H1 (cell line): Measurements from ENCODE around the gene LONRF2. TPM values are rescaled to one million over a fixed set of nuclear protein-coding genes. Genes with fewer than 3 reads are reported as not detected.
"Not testable (repeated sequence)": the region's sequence is repeated elsewhere in the genome, so short reads cannot be mapped to it uniquely, and the experiment has no call there.

Source experiments
- CTCF ChIA-PET: fragments of 300-600 bp; sonication (Branson Sonifier 250); formaldehyde crosslinking; loops from one replicate; lab custom pipeline; 2021; ENCODE audit not compliant: partially characterized antibody; lab: Charles Lee
- POLR2A ChIA-PET: fragments of 300-600 bp; sonication (Branson Sonifier 250); formaldehyde crosslinking; loops from one replicate; lab custom pipeline; 2021; ENCODE audit warnings: inconsistent platforms; ENCODE audit not compliant: partially characterized antibody; lab: Charles Lee
- DNase-seq, 2 experiments: peaks; one replicate each; pipeline versions ENCODE4 v3.0.0 to v3.0.0-alpha.2; 2010 to 2022; ENCODE audit warnings: low spot score in 2 of 2, low read depth in 1 of 2, mixed read lengths in 1 of 2
- FAIRE-seq: peaks from 2 replicates; lab custom pipeline; 2011; peaks lifted over from hg19 to GRCh38; lab: Jason Lieb, UNC
- H2AFZ ChIP-seq: 2 replicates; pipeline ENCODE4 v1.8.1; 2012; ENCODE audit warnings: low read length, inconsistent platforms
- H2AK5ac ChIP-seq: 2 replicates; pipeline ENCODE4 v1.6.1; 2013; ENCODE audit warnings: low read depth, low read length
- H2BK120ac ChIP-seq: replicated peaks from 2 replicates; pipeline ENCODE3; 2013; ENCODE audit warnings: low read depth, low read length, inconsistent platforms
- H2BK12ac ChIP-seq: 2 replicates; pipeline ENCODE4 v1.6.1; 2013; ENCODE audit warnings: low read depth, low read length
- H2BK15ac ChIP-seq: 2 replicates; pipeline ENCODE4 v1.6.1; 2013; ENCODE audit warnings: low read length
- H2BK20ac ChIP-seq: 2 replicates; pipeline ENCODE4 v1.6.1; 2013; ENCODE audit warnings: low read length
- H2BK5ac ChIP-seq: 2 replicates; pipeline ENCODE4 v1.6.1; 2013; ENCODE audit warnings: low read depth, low read length
- H3K14ac ChIP-seq: 2 replicates; pipeline ENCODE4 v1.6.1; 2013; ENCODE audit warnings: inconsistent platforms; ENCODE audit not compliant: insufficient read length
- H3K18ac ChIP-seq: 2 replicates; pipeline ENCODE4 v1.6.1; 2013; ENCODE audit warnings: low read length; ENCODE audit errors: extremely low read depth
- H3K23ac ChIP-seq: 2 replicates; pipeline ENCODE4 v1.6.1; 2013; ENCODE audit warnings: inconsistent platforms; ENCODE audit not compliant: insufficient read length
- H3K23me2 ChIP-seq: 2 replicates; pipeline ENCODE4 v1.6.1; 2013; ENCODE audit warnings: low read depth, low read length
- H3K27ac ChIP-seq: 2 replicates; pipeline ENCODE4 v1.6.1; 2011; ENCODE audit warnings: low read depth, low read length, inconsistent platforms
- H3K27me3 ChIP-seq, 4 experiments: replicated peaks in 1 of 4; 1 replicate in 1 of 4; 2 replicates in 3 of 4; pipeline versions ENCODE4 v1.6.1 to v1.8.1; 2011 to 2013; ENCODE audit warnings: low read length in 3 of 4, mild to moderate bottlenecking in 3 of 4, inconsistent platforms in 2 of 4, mixed read lengths in 2 of 4, moderate library complexity in 1 of 4; ENCODE audit not compliant: control insufficient read depth in 3 of 4, insufficient read depth in 3 of 4; ENCODE audit errors: extremely low read depth in 1 of 4
- H3K36me3 ChIP-seq, 4 experiments: 2 replicates each; pipeline versions ENCODE4 v1.6.1 to v1.8.1; 2011 to 2013; ENCODE audit warnings: mild to moderate bottlenecking in 4 of 4, low read length in 3 of 4, moderate library complexity in 2 of 4, control low read depth in 1 of 4, inconsistent platforms in 1 of 4; ENCODE audit not compliant: insufficient read depth in 4 of 4, control insufficient read depth in 2 of 4
- H3K4ac ChIP-seq: replicated peaks from 2 replicates; pipeline ENCODE3; 2013; ENCODE audit warnings: low read length, low read depth, mixed read lengths, inconsistent platforms; ENCODE audit not compliant: insufficient read length
- H3K4me1 ChIP-seq, 4 experiments: replicated peaks in 1 of 4; 1 replicate in 1 of 4; 2 replicates in 3 of 4; pipeline versions ENCODE4 v1.6.1 to v1.8.1; 2011 to 2013; ENCODE audit warnings: low read length in 3 of 4, inconsistent platforms in 2 of 4, mixed read lengths in 1 of 4; ENCODE audit not compliant: insufficient read depth in 4 of 4, control insufficient read depth in 3 of 4
- H3K4me2 ChIP-seq, 2 experiments: 2 replicates each; pipeline versions ENCODE4 v1.6.1 to v1.8.1; 2011 to 2013; ENCODE audit warnings: low read depth in 2 of 2, low read length in 2 of 2, control low read depth in 1 of 2, inconsistent platforms in 1 of 2, mild to moderate bottlenecking in 1 of 2; ENCODE audit not compliant: insufficient read depth in 1 of 2
- H3K4me3 ChIP-seq, 4 experiments: fragments of 200-600, 300-600 bp in 1 of 4; sonication (generic), shearing (Covaris generic), sonication (Bioruptor Twin) in 1 of 4; 2 replicates each; pipeline versions ENCODE4 v1.5.1 to v1.8.1; 2011 to 2016; ENCODE audit warnings: low read length in 4 of 4, low read depth in 3 of 4, control low read depth in 2 of 4, inconsistent platforms in 2 of 4, mild to moderate bottlenecking in 2 of 4, mixed read lengths in 1 of 4, moderate library complexity in 1 of 4; ENCODE audit not compliant: insufficient read depth in 2 of 4; ENCODE audit errors: extremely low read depth in 1 of 4
- H3K56ac ChIP-seq: replicated peaks from 2 replicates; pipeline ENCODE3; 2013; ENCODE audit warnings: low read depth, mild to moderate bottlenecking, mixed read lengths, low read length, inconsistent platforms; ENCODE audit not compliant: insufficient read length
- H3K79me1 ChIP-seq: 2 replicates; pipeline ENCODE4 v1.6.1; 2013; ENCODE audit warnings: low read depth, low read length, control low read depth
- H3K79me2 ChIP-seq, 2 experiments: 2 replicates each; pipeline versions ENCODE4 v1.6.1 to v1.8.1; 2012 to 2013; ENCODE audit warnings: low read length in 2 of 2, mild to moderate bottlenecking in 2 of 2, inconsistent platforms in 1 of 2; ENCODE audit not compliant: insufficient read depth in 2 of 2, control insufficient read depth in 1 of 2
- H3K9ac ChIP-seq, 4 experiments: replicated peaks in 1 of 4; 1 replicate in 1 of 4; 2 replicates in 3 of 4; pipeline versions ENCODE4 v1.6.1 to v1.8.1; 2011 to 2013; ENCODE audit warnings: low read depth in 3 of 4, low read length in 3 of 4, control low read depth in 2 of 4, mild to moderate bottlenecking in 2 of 4, moderate library complexity in 2 of 4, inconsistent platforms in 1 of 4; ENCODE audit errors: extremely low read depth in 1 of 4
- H3K9me3 ChIP-seq, 2 experiments: 2 replicates each; pipeline versions ENCODE4 v1.6.1 to v1.8.1; 2012 to 2013; ENCODE audit warnings: mild to moderate bottlenecking in 2 of 2, moderate library complexity in 2 of 2, control low read depth in 1 of 2, inconsistent platforms in 1 of 2, low read depth in 1 of 2, low read length in 1 of 2, mixed read lengths in 1 of 2; ENCODE audit not compliant: insufficient read depth in 2 of 2
- H4K20me1 ChIP-seq, 2 experiments: replicated peaks in 1 of 2; 2 replicates each; pipeline versions ENCODE3 to v1.8.1; 2011 to 2013; ENCODE audit warnings: inconsistent platforms in 2 of 2, low read length in 2 of 2, mild to moderate bottlenecking in 1 of 2; ENCODE audit not compliant: insufficient read depth in 2 of 2, control insufficient read depth in 1 of 2
- H4K5ac ChIP-seq: 2 replicates; pipeline ENCODE4 v1.6.1; 2013; ENCODE audit warnings: low read length, low read depth, mixed read lengths, inconsistent platforms; ENCODE audit not compliant: insufficient read length
- H4K8ac ChIP-seq: 2 replicates; pipeline ENCODE4 v1.8.0; 2013; ENCODE audit warnings: mild to moderate bottlenecking, moderate library complexity, low read length, inconsistent platforms; ENCODE audit not compliant: insufficient read depth; ENCODE audit errors: extremely low read depth
- H4K91ac ChIP-seq: replicated peaks from 2 replicates; pipeline ENCODE3; 2013; ENCODE audit warnings: low read length, mixed read lengths, inconsistent platforms; ENCODE audit not compliant: insufficient read length
- CEBPB ChIP-seq: IDR thresholded peaks from 2 replicates; pipeline ENCODE4 v1.6.1; 2012; ENCODE audit warnings: low read depth, low read length
- EP300 ChIP-seq, 2 experiments: IDR thresholded peaks; 1 replicate in 1 of 2; 2 replicates in 1 of 2; pipeline ENCODE4 v1.6.1; 2011 to 2012; ENCODE audit warnings: low read depth in 2 of 2, low read length in 2 of 2, mild to moderate bottlenecking in 2 of 2, borderline replicate concordance in 1 of 2, inconsistent platforms in 1 of 2, moderate library complexity in 1 of 2
- HDAC2 ChIP-seq, 2 experiments: fragments of 300-600 bp in 1 of 2; sonication (generic) in 1 of 2; IDR thresholded peaks; 2 replicates each; pipeline ENCODE4 v1.6.1; 2011 to 2012; ENCODE audit warnings: low read depth in 2 of 2, low read length in 2 of 2, mild to moderate bottlenecking in 2 of 2, moderate library complexity in 2 of 2, borderline replicate concordance in 1 of 2, inconsistent platforms in 1 of 2
- JUN ChIP-seq: IDR thresholded peaks from 2 replicates; pipeline ENCODE4 v1.6.1; 2011; ENCODE audit warnings: low read depth, mild to moderate bottlenecking, improper control_type of control experiment, low read length
- SP4 ChIP-seq: IDR thresholded peaks from 2 replicates; pipeline ENCODE4 v1.6.1; 2012; ENCODE audit warnings: low read length, inconsistent platforms
- WGBS, 2 experiments: shearing (Covaris generic) in 1 of 2; methylation state at CpG; one replicate each; pipeline versions ENCODE4 v1.1.6 to v1.1.7; 2013 to 2015; ENCODE audit warnings: low lambda C conversion rate in 2 of 2, mixed read lengths in 2 of 2, inconsistent platforms in 1 of 2, low coverage in 1 of 2, missing lambda C conversion rate in 1 of 2; ENCODE audit not compliant: insufficient replicate concordance in 2 of 2, insufficient coverage in 1 of 2, insufficient read length in 1 of 2; ENCODE audit errors: extremely low coverage in 1 of 2, missing lambda C conversion rate in 1 of 2; 5-methylcytosine and 5-hydroxymethylcytosine counted together
- polyA plus RNA-seq, 7 experiments: library from polyadenylated mRNA; depleted of rRNA in 3 of 7; stranded (reverse) in 5 of 7; unstranded in 2 of 7; fragments of >200 nt in 5 of 7; fragments of 200-250 nt in 2 of 7; gene quantifications; 1 replicate in 5 of 7; 2 replicates in 1 of 7; 4 replicates in 1 of 7; pipeline versions ENCODE4 v1.2.1 to v1.2.3, GENCODE V29; 2011 to 2013; ENCODE audit warnings: missing spikeins in 2 of 7, mixed read lengths in 2 of 7
- total RNA-seq: library from RNA; stranded (reverse); fragmentation: NEBNext Ultra II Directional; extraction: Animal tissue kit (Norgen Biotek cat#: 25700); gene quantifications from 2 replicates; pipeline ENCODE4 v1.2.1, GENCODE V29; 2021
- TF ChIP-seq, protein P1 (sequence below): IDR thresholded peaks from 2 replicates; pipeline ENCODE4 v1.6.1; 2012; ENCODE audit warnings: inconsistent platforms

Gene LONRF2
- total and polyA plus RNA-seq, 2 of the 8 experiments (the other 6 are each of a cell fraction or from before 2014, with no cell fraction given) = 0.24 to 0.74 TPM

DNA sequence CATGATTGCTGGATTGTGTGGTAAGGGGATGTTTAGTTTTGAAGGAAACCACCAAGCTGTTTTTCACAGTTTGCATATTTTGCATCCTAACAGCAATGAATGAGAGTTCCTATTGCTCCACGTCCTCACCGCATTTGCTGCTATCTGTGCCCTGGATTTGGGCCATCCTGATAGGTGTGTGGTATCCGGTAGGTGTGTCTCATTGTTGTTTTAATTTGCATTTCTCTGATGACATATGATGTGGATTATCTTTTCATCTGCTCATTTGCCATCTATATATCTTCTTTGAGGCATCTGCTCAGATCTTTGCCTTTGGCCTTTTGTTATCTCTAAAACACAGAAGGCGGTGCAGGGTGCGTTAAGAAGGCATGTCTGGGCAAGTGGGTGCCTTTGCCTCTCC is 73.3 kb downstream of the LONRF2 start (continued):
- TF ChIP-seq HDAC2 (IDR thresholded peaks at IDR 0.05; ENCODE audit: borderline replicate concordance in 1 of 2, low read depth in 2 of 2, low read length in 2 of 2) = no peak
- TF ChIP-seq, protein P1, sequence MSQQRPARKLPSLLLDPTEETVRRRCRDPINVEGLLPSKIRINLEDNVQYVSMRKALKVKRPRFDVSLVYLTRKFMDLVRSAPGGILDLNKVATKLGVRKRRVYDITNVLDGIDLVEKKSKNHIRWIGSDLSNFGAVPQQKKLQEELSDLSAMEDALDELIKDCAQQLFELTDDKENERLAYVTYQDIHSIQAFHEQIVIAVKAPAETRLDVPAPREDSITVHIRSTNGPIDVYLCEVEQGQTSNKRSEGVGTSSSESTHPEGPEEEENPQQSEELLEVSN = no peak
- TF ChIP-seq JUN = no peak
- TF ChIP-seq CEBPB = no peak
- no peak for TF ChIP-seq SP4
- no peak for TF ChIP-seq EP300 (IDR thresholded peaks at IDR 0.05; ENCODE audit: borderline replicate concordance in 1 of 2, low read depth in 2 of 2, low read length in 2 of 2)
- TF ChIP-seq, all 59 proteins: peak for 0

DNA sequence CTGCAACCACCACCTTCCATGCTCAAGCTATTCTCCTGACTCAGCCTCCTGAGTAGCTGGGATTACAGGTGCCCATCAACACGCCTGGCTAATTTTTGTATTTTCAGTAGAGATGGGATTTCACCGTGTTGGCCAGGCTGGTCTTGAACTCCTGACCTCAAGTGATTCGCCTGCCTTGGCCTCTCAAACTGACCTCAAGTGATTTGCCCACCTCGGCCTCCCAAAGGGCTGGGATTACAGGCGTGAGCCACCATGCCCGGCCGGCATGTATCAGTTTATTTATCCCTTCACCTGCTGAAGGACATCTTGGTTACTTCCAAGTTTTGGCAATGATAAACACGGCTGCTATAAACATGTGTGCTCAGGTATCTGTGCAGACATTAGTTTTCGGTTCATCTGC is 73.7 kb downstream of the LONRF2 start:
- H3K79me2 ChIP-seq, H3K79me1 ChIP-seq, H4K91ac ChIP-seq, H2BK5ac ChIP-seq, FAIRE-seq, H2AFZ ChIP-seq, H2BK120ac ChIP-seq, H3K27me3 ChIP-seq, H3K4me3 ChIP-seq, H4K20me1 ChIP-seq, H4K5ac ChIP-seq, DNase-seq, POLR2A ChIA-PET, H2BK15ac ChIP-seq, H3K36me3 ChIP-seq, H2AK5ac ChIP-seq, H2BK12ac ChIP-seq, H3K56ac ChIP-seq, H3K23me2 ChIP-seq, H3K14ac ChIP-seq, H3K9ac ChIP-seq, H3K23ac ChIP-seq, H3K4ac ChIP-seq, H3K18ac ChIP-seq, H3K9me3 ChIP-seq, H3K4me2 ChIP-seq, H2BK20ac ChIP-seq, H3K27ac ChIP-seq, H4K8ac ChIP-seq, H3K4me1 ChIP-seq: not testable (repeated sequence)
- CTCF ChIA-PET = interaction anchor here (0.6 to 11.8 kb wide), 2 partner anchors 11 to 44 kb away, joined by 5 to 178 read pairs; no protein-coding TSS in a partner anchor
- 76% methylated on average over 9 of the region's 9 CpGs; no CpG with 5 or more reads in 1 of the 2 experiments for WGBS, 2 experiments
